Measurements from ENCODE around the gene MYO19.
"Not testable (repeated sequence)": the region's sequence is repeated elsewhere in the genome, so short reads cannot be mapped to it uniquely, and the experiment has no call there.

Gene MYO19

GRCh38 chr17:36449997-36450396 lies 84.7 kb downstream of the MYO19 start:
- CTCF ChIA-PET: not testable (repeated sequence)

More at GRCh38 chr17:36449997-36450396, 84.7 kb downstream of the MYO19 start:
- H3K4me3 ChIP-seq (ENCODE audit: low read depth, low read length); H3K9me3 ChIP-seq (ENCODE audit: control insufficient read depth, insufficient read depth, low read depth, low read length); H3K4me1 ChIP-seq (ENCODE audit: control insufficient read depth, insufficient read depth, low read length); H3K36me3 ChIP-seq (ENCODE audit: control insufficient read depth in 2 of 2, insufficient read depth in 1 of 2, low read length in 2 of 2); H3K27ac ChIP-seq (ENCODE audit: extremely low read depth, low read depth, low read length); POLR2A ChIA-PET: not testable (repeated sequence)

Measured in HEK293 (cell line).